GM12873 (cell line): Measurements from ENCODE around the gene CCDC14.
A peak's percentile ranks its signal among the peaks of the same experiment; 100 is the strongest.

Experiments used
- TF ChIP-seq, protein P1 (sequence below): IDR thresholded peaks from 2 replicates; pipeline ENCODE4 v1.5.1; 2012; ENCODE audit warnings: low read depth, mild to moderate bottlenecking, moderate library complexity, low read length, control low read depth; ENCODE audit not compliant: insufficient read depth; ENCODE audit errors: missing control alignments

The CCDC14 gene

GRCh38 chr3:123984957-123985356, 23.9 kb upstream of the CCDC14 start:
- TF ChIP-seq, protein P1, sequence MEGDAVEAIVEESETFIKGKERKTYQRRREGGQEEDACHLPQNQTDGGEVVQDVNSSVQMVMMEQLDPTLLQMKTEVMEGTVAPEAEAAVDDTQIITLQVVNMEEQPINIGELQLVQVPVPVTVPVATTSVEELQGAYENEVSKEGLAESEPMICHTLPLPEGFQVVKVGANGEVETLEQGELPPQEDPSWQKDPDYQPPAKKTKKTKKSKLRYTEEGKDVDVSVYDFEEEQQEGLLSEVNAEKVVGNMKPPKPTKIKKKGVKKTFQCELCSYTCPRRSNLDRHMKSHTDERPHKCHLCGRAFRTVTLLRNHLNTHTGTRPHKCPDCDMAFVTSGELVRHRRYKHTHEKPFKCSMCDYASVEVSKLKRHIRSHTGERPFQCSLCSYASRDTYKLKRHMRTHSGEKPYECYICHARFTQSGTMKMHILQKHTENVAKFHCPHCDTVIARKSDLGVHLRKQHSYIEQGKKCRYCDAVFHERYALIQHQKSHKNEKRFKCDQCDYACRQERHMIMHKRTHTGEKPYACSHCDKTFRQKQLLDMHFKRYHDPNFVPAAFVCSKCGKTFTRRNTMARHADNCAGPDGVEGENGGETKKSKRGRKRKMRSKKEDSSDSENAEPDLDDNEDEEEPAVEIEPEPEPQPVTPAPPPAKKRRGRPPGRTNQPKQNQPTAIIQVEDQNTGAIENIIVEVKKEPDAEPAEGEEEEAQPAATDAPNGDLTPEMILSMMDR = no peak

GRCh38 chr3:123984350-123984749, 23.3 kb upstream of the CCDC14 start:
- TF ChIP-seq, protein P1 = no peak

GRCh38 chr3:123980539-123980938, 19.5 kb upstream of the CCDC14 start:
- TF ChIP-seq, protein P1 = no peak

GRCh38 chr3:123979525-123980501, 18.8 kb upstream of the CCDC14 start:
- TF ChIP-seq, protein P1 = peak; percentile 65

DNA sequence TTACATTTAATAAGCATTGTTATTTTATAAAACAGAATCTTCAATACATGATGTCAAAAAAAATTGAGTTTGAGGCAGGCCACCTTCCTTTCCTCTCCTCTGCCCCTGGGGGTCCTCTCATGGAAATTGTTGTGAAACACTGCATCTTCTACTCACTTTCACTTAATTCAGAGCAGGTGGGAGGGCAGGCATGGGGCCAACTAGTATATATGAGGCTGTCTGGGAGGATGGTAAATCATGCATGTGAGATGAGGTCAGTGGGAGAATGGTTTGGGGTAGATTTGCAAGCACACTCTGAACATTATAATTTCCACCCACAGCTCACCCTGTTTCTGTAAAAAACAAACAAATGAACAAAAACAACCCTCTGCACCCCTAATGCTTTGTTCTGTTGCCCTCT, 10.4 kb upstream of the CCDC14 start:
- TF ChIP-seq, protein P1 = no peak

DNA sequence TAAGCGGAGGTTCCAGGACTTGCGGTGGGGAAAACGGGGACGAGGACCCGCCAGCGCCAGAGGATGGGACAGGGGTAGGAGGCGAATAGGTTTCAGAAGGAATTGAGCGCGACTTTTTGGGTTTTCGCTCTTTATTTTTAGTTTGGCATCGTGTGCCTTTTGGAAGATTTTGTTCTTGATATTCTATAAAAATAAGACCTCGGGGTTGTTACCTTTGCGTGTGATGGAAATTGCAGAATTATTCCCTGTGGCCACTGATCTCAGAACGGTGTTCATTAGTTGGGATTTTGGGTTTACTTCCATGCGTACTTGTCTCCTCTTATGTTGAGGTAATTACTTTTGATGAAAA, 453 bp upstream of the CCDC14 start:
- TF ChIP-seq, protein P1 = no peak

DNA sequence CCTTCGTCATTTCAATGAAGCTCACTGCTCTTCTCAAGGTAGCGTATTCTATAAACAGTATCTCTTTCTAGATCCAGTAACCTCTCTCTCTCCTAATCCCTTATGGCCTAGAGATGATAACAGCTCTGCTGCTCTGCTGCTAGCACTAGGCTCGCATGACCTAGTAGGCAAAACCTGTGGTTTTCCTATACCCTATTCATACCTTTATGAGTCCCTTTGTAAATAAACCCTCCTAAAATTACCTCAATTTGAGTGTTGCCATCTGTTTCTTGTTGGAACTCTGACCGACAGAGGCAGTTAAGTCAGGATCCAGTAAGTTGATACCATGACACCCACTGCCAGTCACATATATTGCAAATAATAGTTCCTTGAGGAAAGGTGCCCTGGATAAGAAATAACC, 7.3 kb downstream of the CCDC14 start:
- TF ChIP-seq, protein P1 = no peak
